A549 treated with AZD9567 at 1 μM for 4 hours (cell line): ENCODE results near the gene DNMT3B. TPM values are rescaled to one million over a fixed set of nuclear protein-coding genes. Genes with fewer than 3 reads are reported as not detected.

Source experiments
- total RNA-seq: library from RNA; stranded (reverse); fragments of 200-300 nt; extraction: Qiagen RNA extraction; gene quantifications from 5 replicates; pipeline ENCODE4 v1.2.3, GENCODE V29; 2022; ENCODE audit not compliant: insufficient read depth

DNMT3B gene
- total RNA-seq, result 2.7 to 5.0 TPM (median 4.5 TPM) in 5 replicates

GRCh38 chr20:32761831-32762753 is at the start of gene DNMT3B:
Gene DNMT3B, plus strand, starts transcription at chr20:32762385. Its CDS starts 17,939 bp downstream, at chr20:32780324.

GRCh38 chr20:32743237-32744112 is 18.7 kb upstream of the DNMT3B start, which contains the start of gene COMMD7:
Gene COMMD7, minus strand, starts transcription at chr20:32743467. Its CDS starts 76 bp downstream, at chr20:32743391.

Other genes with a start within 250 kb of the DNMT3B start
- 8.4 to 13.0 TPM (median 11.9 TPM) in 5 replicates for gene NOL4L, start 177.1 kb upstream of the DNMT3B start, total RNA-seq
- gene C20orf203, start 88.4 kb upstream of the DNMT3B start, total RNA-seq, result not detected in 5 replicates
- 57.0 to 63.0 TPM (median 58.4 TPM) in 5 replicates for gene COMMD7, start 18.9 kb upstream of the DNMT3B start, total RNA-seq
- gene MAPRE1, start 57.6 kb downstream of the DNMT3B start, total RNA-seq, result 138 to 185 TPM (median 143 TPM) in 5 replicates
- gene EFCAB8, start 96.5 kb downstream of the DNMT3B start, total RNA-seq, result not detected in 5 replicates
- gene SUN5, start 242.0 kb downstream of the DNMT3B start, total RNA-seq, result not detected in 5 replicates
- gene BPIFB2, start 245.3 kb downstream of the DNMT3B start, total RNA-seq, result not detected in 5 replicates